Esophagus squamous epithelium (tissue), 5 donors: Measurements from ENCODE around the gene C1RL. TPM values are rescaled to one million over a fixed set of nuclear protein-coding genes. Genes with fewer than 3 reads are reported as not detected.

Experiments used
- DNase-seq: peaks from one replicate; lab custom pipeline; 2025; lab: John Stamatoyannopoulos, UW
- H3K27ac ChIP-seq, 4 donors: fragments of 200-600 bp; sonication (generic); one replicate each; pipeline ENCODE4 v1.5.1; 2016 to 2019; ENCODE audit warnings: mild to moderate bottlenecking in 1 of 4
- H3K27me3 ChIP-seq, 4 donors: fragments of 200-600 bp; sonication (generic); 1 replicate in 3 of 4; 2 replicates in 1 of 4; pipeline versions ENCODE4 v1.5.1 to v1.6.0; 2017 to 2021; ENCODE audit warnings: antibody characterized with exemption in 1 of 4
- H3K36me3 ChIP-seq, 3 donors: fragments of 200-600 bp; sonication (generic); one replicate each; pipeline ENCODE4 v1.5.1; 2016 to 2019
- H3K4me1 ChIP-seq, 3 donors: fragments of 200-600 bp; sonication (generic); one replicate each; pipeline ENCODE4 v1.5.1; 2017 to 2019
- H3K4me3 ChIP-seq, 4 donors: fragments of 200-600 bp; sonication (generic); 1 replicate in 3 of 4; 2 replicates in 1 of 4; pipeline ENCODE4 v1.5.1; 2016 to 2019; ENCODE audit warnings: mild to moderate bottlenecking in 2 of 4, moderate library complexity in 1 of 4
- H3K9me3 ChIP-seq, 3 donors: fragments of 200-600 bp; sonication (generic); one replicate each; pipeline ENCODE4 v1.5.1; 2016 to 2019
- POLR2A ChIP-seq, 4 donors: fragments of 450-650 bp; IDR thresholded peaks; one replicate each; pipeline ENCODE4 v1.6.1; 2017; ENCODE audit warnings: antibody characterized with exemption in 4 of 4, mild to moderate bottlenecking in 4 of 4, moderate library complexity in 3 of 4
- WGBS, 2 donors: methylation state at CpG; one replicate each; pipeline ENCODE4 v1.1.5; 2018; 5-methylcytosine and 5-hydroxymethylcytosine counted together
- intact Hi-C: fragments of 100-400 bp; cut with DNase I; formaldehyde crosslinking; loops from one replicate; pipeline ENCODE4 v1.15.0; 2022
- total RNA-seq, 4 donors: library from RNA; depleted of rRNA; stranded (reverse); fragments of >200 nt; gene quantifications; one replicate each; pipeline ENCODE4 v1.1.0, GENCODE V29; 2016
- TF ChIP-seq, protein P1 (sequence below), 6 experiments: fragments of 450-650 bp in 4 of 6; fragments of 200-600 bp in 2 of 6; sonication (generic) in 2 of 6; IDR thresholded peaks; one replicate each; pipeline ENCODE4 v1.5.1; 2016 to 2019; ENCODE audit warnings: antibody characterized with exemption in 6 of 6, mild to moderate bottlenecking in 4 of 6, moderate library complexity in 4 of 6
- donor health status: DM: yes; HTN: yes; CAD: no.

Gene C1RL
- total RNA-seq, 4 donors from 2014 or later: 13.0 to 53.2 (median 25.8) TPM

DNA sequence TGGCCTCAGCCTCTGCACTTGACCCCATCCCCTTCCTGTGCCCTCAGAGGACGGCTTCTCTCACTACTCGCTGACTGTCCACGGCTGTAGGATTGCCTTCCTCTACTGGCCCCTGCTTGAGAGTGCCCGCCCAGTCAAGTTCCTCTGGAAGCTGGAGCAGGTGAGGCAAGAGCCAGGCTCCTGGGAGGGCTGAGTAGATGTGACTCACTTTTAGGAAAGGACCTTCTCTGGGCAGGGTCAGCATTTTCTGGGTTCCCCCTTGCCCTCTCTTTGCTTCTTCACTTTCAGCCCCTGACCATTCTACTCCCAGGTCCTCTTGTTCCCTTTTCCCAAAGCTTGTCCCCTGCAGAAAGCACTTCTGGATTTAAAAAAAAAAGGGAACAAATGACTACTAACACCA lies 28.9 kb upstream of the C1RL start:
- 62 to 87% methylated on average over 3 to 4 of the region's 4 CpGs for WGBS, 2 donors
- H3K9me3 ChIP-seq: no peaks in the 10 kb centered on the region
- no peak overlapping the region for H3K4me3 ChIP-seq
- no peaks in the 10 kb centered on the region for H3K27me3 ChIP-seq
- H3K36me3 ChIP-seq: peaks cover 10 to 80% (median 12%) of the 10 kb centered on the region in 3 donors
- no peak for TF ChIP-seq POLR2A (IDR thresholded peaks at IDR 0.05)
- TF ChIP-seq, protein P1, sequence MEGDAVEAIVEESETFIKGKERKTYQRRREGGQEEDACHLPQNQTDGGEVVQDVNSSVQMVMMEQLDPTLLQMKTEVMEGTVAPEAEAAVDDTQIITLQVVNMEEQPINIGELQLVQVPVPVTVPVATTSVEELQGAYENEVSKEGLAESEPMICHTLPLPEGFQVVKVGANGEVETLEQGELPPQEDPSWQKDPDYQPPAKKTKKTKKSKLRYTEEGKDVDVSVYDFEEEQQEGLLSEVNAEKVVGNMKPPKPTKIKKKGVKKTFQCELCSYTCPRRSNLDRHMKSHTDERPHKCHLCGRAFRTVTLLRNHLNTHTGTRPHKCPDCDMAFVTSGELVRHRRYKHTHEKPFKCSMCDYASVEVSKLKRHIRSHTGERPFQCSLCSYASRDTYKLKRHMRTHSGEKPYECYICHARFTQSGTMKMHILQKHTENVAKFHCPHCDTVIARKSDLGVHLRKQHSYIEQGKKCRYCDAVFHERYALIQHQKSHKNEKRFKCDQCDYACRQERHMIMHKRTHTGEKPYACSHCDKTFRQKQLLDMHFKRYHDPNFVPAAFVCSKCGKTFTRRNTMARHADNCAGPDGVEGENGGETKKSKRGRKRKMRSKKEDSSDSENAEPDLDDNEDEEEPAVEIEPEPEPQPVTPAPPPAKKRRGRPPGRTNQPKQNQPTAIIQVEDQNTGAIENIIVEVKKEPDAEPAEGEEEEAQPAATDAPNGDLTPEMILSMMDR (IDR thresholded peaks at IDR 0.05): no peak
- DNase-seq: no peak
- H3K27ac ChIP-seq: no peak overlapping the region
- intact Hi-C loops: no loop called here
- H3K4me1 ChIP-seq: no peaks in the 10 kb centered on the region

DNA sequence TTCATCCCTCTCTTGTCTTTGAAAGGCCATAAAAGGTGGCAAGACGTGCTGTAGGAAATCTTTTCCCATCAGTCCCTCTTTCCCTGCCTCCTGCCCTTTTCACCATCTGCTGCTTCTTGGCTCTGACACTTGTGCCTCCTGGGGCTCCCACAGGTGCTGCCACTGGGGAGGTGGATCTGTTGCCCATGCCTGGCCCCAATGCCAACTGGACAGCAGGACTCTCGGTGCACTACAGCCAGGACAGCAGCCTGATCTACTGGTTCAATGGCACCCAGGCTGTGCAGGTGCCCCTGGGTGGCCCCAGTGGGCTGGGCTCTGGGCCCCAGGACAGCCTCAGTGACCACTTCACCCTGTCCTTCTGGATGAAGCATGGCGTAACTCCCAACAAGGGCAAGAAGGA lies 27.7 kb upstream of the C1RL start:
- no peak overlapping the region for H3K27ac ChIP-seq
- H3K4me1 ChIP-seq: peaks cover 0 to under 1% (median 0%) of the 10 kb centered on the region in 3 donors
- no peak for TF ChIP-seq POLR2A (IDR thresholded peaks at IDR 0.05)
- TF ChIP-seq, protein P1 (IDR thresholded peaks at IDR 0.05): no peak
- WGBS, 2 donors: 78 to 84% methylated on average over 1 to 2 of the region's 3 CpGs
- peaks cover 10 to 78% (median 12%) of the 10 kb centered on the region in 3 donors for H3K36me3 ChIP-seq
- no peaks in the 10 kb centered on the region for H3K27me3 ChIP-seq
- H3K9me3 ChIP-seq: no peaks in the 10 kb centered on the region
- no peak overlapping the region for H3K4me3 ChIP-seq
- intact Hi-C loops: no loop called here
- no peak for DNase-seq

DNA sequence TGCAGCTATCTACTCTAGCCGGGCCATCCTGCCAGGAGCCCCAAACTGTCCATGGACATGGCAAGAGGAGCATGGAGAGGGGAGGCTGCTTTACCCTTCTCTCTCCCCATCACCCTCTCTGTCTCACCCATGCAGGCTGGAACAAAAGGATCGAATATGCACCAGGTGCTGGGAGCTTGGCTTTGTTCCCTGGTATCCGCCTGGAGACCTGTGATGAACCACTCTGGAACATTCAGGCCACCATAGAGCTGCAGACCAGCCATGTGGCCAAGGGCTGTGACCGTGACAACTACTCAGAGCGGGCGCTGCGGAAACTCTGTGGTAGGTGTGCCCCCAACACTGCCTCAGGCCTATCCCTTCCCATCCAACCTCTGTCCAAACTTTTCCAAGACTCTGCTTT lies 27.1 kb upstream of the C1RL start:
- no peak for DNase-seq
- 91 to 100% methylated on average over 4 to 5 of the region's 7 CpGs for WGBS, 2 donors
- Histone ChIP-seq H3K27ac (no peak overlapping the region), H3K9me3 (no peaks in the 10 kb centered on the region), H3K4me3 (no peak overlapping the region), H3K4me1 (peaks cover 0 to 7% (median 3%) of the 10 kb centered on the region in 3 donors), H3K36me3 (peaks cover 10 to 72% (median 12%) of the 10 kb centered on the region in 3 donors), H3K27me3 (no peaks in the 10 kb centered on the region)
- TF ChIP-seq, protein P1 (IDR thresholded peaks at IDR 0.05): no peak
- TF ChIP-seq POLR2A (IDR thresholded peaks at IDR 0.05): no peak
- intact Hi-C loops: no loop called here

DNA sequence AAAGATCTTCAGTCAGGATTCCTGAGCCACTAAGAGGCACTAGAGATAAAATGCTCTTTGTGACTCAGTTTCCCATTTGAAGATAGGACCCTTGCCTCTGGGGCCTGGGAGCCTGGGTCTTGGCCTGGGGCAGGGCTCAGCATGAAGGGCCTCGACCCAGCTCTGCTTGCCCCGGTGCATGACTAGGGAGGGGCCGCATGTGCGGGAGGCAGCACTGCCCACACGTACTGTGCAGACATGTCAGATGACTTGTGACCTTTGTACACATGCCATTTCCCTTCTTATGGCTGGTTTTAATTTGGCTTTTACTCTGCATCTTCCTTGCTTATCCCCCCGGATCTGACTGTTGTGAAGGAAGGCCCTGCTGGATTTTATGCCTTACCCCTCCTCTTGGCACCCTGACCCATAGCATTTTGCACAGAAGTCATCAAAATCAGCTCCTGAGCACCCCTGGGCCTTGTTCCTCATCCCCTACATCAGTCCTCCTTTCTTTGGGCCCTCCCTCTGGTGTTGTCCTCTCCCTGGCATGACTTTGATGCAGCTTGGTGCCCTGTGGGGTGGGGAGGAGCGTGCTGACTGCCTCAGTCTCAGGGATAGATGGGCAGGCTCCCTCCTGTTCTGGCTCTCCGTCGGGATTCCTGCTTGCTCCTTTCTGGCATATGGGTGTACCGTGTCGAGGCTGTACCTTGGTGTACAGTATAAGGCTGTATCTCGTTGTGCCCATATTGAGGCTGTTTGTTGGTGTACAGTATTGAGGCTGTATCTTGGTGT lies 25.6 kb upstream of the C1RL start:
- H3K27me3 ChIP-seq: peaks cover 0 to 12% (median 0%) of the 10 kb centered on the region in 4 donors
- peaks cover 10 to 59% (median 12%) of the 10 kb centered on the region in 3 donors for H3K36me3 ChIP-seq
- H3K4me3 ChIP-seq: no peak overlapping the region
- TF ChIP-seq, protein P1 (IDR thresholded peaks at IDR 0.05): no peak
- TF ChIP-seq POLR2A (IDR thresholded peaks at IDR 0.05): no peak
- DNase-seq: no peak
- H3K4me1 ChIP-seq: peaks cover 5 to 22% (median 12%) of the 10 kb centered on the region in 3 donors
- no peak overlapping the region for H3K27ac ChIP-seq
- intact Hi-C loops: no loop called here
- H3K9me3 ChIP-seq: no peaks in the 10 kb centered on the region
- WGBS, 2 donors: 83 to 85% methylated on average over 10 to 11 of the region's 12 CpGs

DNA sequence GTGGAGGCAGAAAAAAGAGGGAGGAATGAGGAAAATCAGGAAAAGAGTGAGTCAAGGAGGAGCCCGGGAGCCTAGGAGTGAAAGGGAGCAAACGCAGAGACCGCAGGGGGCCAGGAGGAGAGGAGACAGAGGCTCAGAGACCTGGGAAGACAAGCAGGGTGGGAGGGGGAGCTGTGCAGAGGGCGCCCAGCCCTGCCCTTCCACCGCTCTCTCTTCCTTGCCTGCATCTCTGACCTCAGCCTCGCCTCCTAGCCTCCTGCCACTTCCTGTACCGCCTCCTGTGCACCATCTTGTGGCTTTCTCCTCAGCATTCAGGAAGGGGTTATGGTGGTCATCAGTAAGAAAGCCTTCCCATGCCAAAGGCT lies 22.5 kb upstream of the C1RL start:
- TF ChIP-seq, protein P1 (IDR thresholded peaks at IDR 0.05): no peak
- no peak for DNase-seq
- Histone ChIP-seq H3K36me3 (peaks cover 1 to 29% (median 4%) of the 10 kb centered on the region in 3 donors), H3K27ac (peak overlapping the region in 3 of 4 donors; percentile 84 to 90 (median 86)), H3K9me3 (no peaks in the 10 kb centered on the region), H3K27me3 (peaks cover 0 to 12% (median 0%) of the 10 kb centered on the region in 4 donors), H3K4me1 (peaks cover 9 to 40% (median 24%) of the 10 kb centered on the region in 3 donors), H3K4me3 (peak overlapping the region in 3 of 4 donors; percentile 63 to 80 (median 68))
- 42 to 48% methylated on average over 7 of the region's 7 CpGs for WGBS, 2 donors
- intact Hi-C loops: no loop called here
